Progenitor cell of endocrine pancreas (in vitro differentiated cells): ENCODE measurements around the gene ADM2. TPM values are rescaled to one million over a fixed set of nuclear protein-coding genes. Genes with fewer than 3 reads are reported as not detected.

Experiments used
- DNase-seq: peaks from one replicate; pipeline ENCODE4 v3.0.0; 2021; ENCODE audit warnings: low spot score; ENCODE audit not compliant: unreplicated experiment
- H3K27ac Mint-ChIP-seq: 2 replicates; pipeline ENCODE4 v1.8.0; 2021; ENCODE audit warnings: mild to moderate bottlenecking, moderate library complexity, mixed read lengths
- H3K27me3 Mint-ChIP-seq: 2 replicates; pipeline ENCODE4 v1.8.0; 2021; ENCODE audit warnings: mixed read lengths
- H3K36me3 Mint-ChIP-seq: 2 replicates; pipeline ENCODE4 v1.8.0; 2022; ENCODE audit warnings: mixed read lengths; ENCODE audit not compliant: insufficient read depth
- H3K4me1 Mint-ChIP-seq: 2 replicates; pipeline ENCODE4 v1.8.0; 2021; ENCODE audit warnings: low read depth, mixed read lengths
- H3K4me3 Mint-ChIP-seq: 2 replicates; pipeline ENCODE4 v1.8.0; 2021; ENCODE audit warnings: low read depth, mild to moderate bottlenecking, moderate library complexity, mixed read lengths
- H3K9me3 Mint-ChIP-seq: 2 replicates; pipeline ENCODE4 v1.8.0; 2021; ENCODE audit warnings: low read depth, mixed read lengths
- CTCF ChIP-seq: fragments of 200-600 bp; sonication (generic); IDR thresholded peaks from one replicate; pipeline ENCODE4 v1.5.0; 2021; ENCODE audit warnings: antibody characterized with exemption, mild to moderate bottlenecking; ENCODE audit not compliant: unreplicated experiment
- total RNA-seq: library from RNA; stranded (reverse); gene quantifications from 2 replicates; pipeline ENCODE4 v1.2.1, GENCODE V29; 2021

ADM2 gene
- total RNA-seq, 1 donor from 2014 or later: 2.9 TPM

DNA sequence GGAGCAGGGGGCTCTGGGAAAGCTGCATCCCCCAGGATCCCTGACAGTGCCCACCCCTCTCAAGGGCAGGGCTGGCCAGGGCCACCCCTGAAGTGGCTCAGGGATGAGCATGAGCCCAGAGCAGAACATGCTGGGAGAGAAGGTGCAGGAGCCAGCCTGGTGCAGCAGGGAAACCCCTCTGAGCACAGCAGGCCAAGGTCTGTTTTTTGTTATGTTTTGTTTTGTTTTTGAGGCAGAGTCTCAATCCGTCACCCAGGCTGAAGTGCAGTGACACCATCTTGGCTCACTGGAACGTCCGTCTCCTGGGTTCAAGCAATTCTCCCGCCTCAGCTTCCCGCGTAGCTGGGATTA, 5.7 kb upstream of the ADM2 start:
- peaks cover 1% of the 10 kb centered on the region for H3K36me3 Mint-ChIP-seq
- H3K4me1 Mint-ChIP-seq: peaks cover 20% of the 10 kb centered on the region
- peak overlapping the region; percentile 67 for H3K4me3 Mint-ChIP-seq
- no peak overlapping the region for H3K27ac Mint-ChIP-seq
- H3K9me3 Mint-ChIP-seq: no peaks in the 10 kb centered on the region
- no peak for TF ChIP-seq CTCF
- no peak for DNase-seq
- H3K27me3 Mint-ChIP-seq: peaks cover 25% of the 10 kb centered on the region

DNA sequence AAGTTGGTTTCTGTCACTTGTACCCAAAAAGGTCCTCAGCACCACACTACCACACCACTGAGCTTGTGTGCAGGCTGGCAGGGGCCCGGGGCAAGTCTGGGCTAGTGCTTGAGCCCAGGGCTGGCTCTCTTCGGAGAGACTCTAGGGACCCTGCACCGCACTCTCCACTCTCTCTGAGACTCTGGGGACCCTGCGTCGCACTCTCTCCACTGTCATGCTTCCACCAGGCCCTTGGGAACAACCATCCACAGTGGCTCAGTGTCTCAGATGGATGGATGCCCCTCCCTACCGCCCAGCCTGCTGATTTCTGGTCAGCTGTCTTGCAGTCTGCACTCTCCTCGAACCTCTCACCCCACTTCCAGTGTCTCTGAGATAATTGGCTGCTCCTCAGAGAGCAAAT, 4.5 kb upstream of the ADM2 start:
- no peak for TF ChIP-seq CTCF
- no peak for DNase-seq
- no peak overlapping the region for H3K27ac Mint-ChIP-seq
- peak overlapping the region; percentile 58 for H3K4me3 Mint-ChIP-seq
- peaks cover 20% of the 10 kb centered on the region for H3K4me1 Mint-ChIP-seq
- H3K27me3 Mint-ChIP-seq: peaks cover 28% of the 10 kb centered on the region
- peaks cover 1% of the 10 kb centered on the region for H3K36me3 Mint-ChIP-seq
- H3K9me3 Mint-ChIP-seq: no peaks in the 10 kb centered on the region

- H3K4me1 Mint-ChIP-seq: peaks cover 17% of the 10 kb centered on the region
- no peak for TF ChIP-seq CTCF
- DNase-seq: no peak
- H3K9me3 Mint-ChIP-seq: no peaks in the 10 kb centered on the region
- peaks cover 1% of the 10 kb centered on the region for H3K36me3 Mint-ChIP-seq
- H3K27me3 Mint-ChIP-seq: peaks cover 29% of the 10 kb centered on the region
- H3K4me3 Mint-ChIP-seq: no peak overlapping the region
- H3K27ac Mint-ChIP-seq: no peak overlapping the region
Measured at GRCh38 chr22:50477923-50478322, 3.4 kb upstream of the ADM2 start.

- no peak for TF ChIP-seq CTCF
- Mint-ChIP-seq H3K36me3 (no peaks in the 10 kb centered on the region), H3K27me3 (peaks cover 32% of the 10 kb centered on the region), H3K9me3 (no peaks in the 10 kb centered on the region), H3K4me3 (no peak overlapping the region), H3K4me1 (peaks cover 5% of the 10 kb centered on the region), H3K27ac (no peak overlapping the region)
- no peak for DNase-seq
Measured at GRCh38 chr22:50479721-50480120, 1.6 kb upstream of the ADM2 start.

GRCh38 chr22:50481045-50481439, 301 bp upstream of the ADM2 start:
- Mint-ChIP-seq H3K4me3 (peak overlapping the region; percentile 55), H3K27ac (no peak overlapping the region), H3K9me3 (no peaks in the 10 kb centered on the region), H3K4me1 (peaks cover 3% of the 10 kb centered on the region), H3K27me3 (peaks cover 41% of the 10 kb centered on the region), H3K36me3 (no peaks in the 10 kb centered on the region)
- TF ChIP-seq CTCF: no peak
- no peak for DNase-seq
